IMR-90 (cell line): ENCODE measurements around the gene LRRC34. TPM values are rescaled to one million over a fixed set of nuclear protein-coding genes. Genes with fewer than 3 reads are reported as not detected.

ENCODE experiments used
- ATAC-seq: fragments of 200-7000 bp; cut with Tn5 transposase; 2 replicates; pipeline ENCODE4 v1.9.1; 2020; ENCODE audit warnings: low read depth, mild to moderate bottlenecking, moderate library complexity
- BruUV-seq: library from RNA; stranded (reverse); fragments of 400-500 nt; replicated peaks from 2 replicates; lab custom pipeline; 2021; lab: Mats Ljungman, UMichigan
- CTCF ChIA-PET: fragments of 300-600 bp; formaldehyde crosslinking; extraction: SDS; loops from one replicate; lab custom pipeline; 2021; ENCODE audit warnings: antibody characterized with exemption; lab: Yijun Ruan, JAX
- POLR2A ChIA-PET: fragments of 300-600 bp; sonication (Branson Sonifier 250); formaldehyde crosslinking; loops from one replicate; lab custom pipeline; 2022; ENCODE audit warnings: antibody characterized with exemption; ENCODE audit not compliant: unreplicated experiment; lab: Charles Lee
- DNase-seq: peaks from one replicate; pipeline ENCODE4 v3.0.0; 2013
- H2AFZ ChIP-seq: replicated peaks from 2 replicates; pipeline ENCODE3; 2013; ENCODE audit warnings: low read length, mild to moderate bottlenecking; ENCODE audit not compliant: poor library complexity
- H2AK5ac ChIP-seq: 2 replicates; pipeline ENCODE4 v1.6.1; 2013; ENCODE audit warnings: low read depth, low read length, inconsistent platforms
- H2AK9ac ChIP-seq: replicated peaks from 2 replicates; pipeline ENCODE3; 2013; ENCODE audit warnings: mild to moderate bottlenecking, low read depth, low read length, moderate library complexity; ENCODE audit not compliant: poor library complexity
- H2BK120ac ChIP-seq: 2 replicates; pipeline ENCODE4 v1.6.1; 2013; ENCODE audit warnings: low read depth, low read length, inconsistent platforms
- H2BK15ac ChIP-seq: 3 replicates; pipeline ENCODE4 v1.6.1; 2013; ENCODE audit warnings: low read depth, low read length, inconsistent platforms
- H2BK20ac ChIP-seq: 2 replicates; pipeline ENCODE4 v1.6.1; 2013; ENCODE audit warnings: low read depth, mild to moderate bottlenecking, inconsistent platforms, low read length, moderate library complexity
- H2BK5ac ChIP-seq: 2 replicates; pipeline ENCODE4 v1.6.1; 2013; ENCODE audit warnings: mild to moderate bottlenecking, low read depth, low read length, inconsistent platforms; ENCODE audit not compliant: poor library complexity, severe bottlenecking
- H3K14ac ChIP-seq: replicated peaks from 2 replicates; pipeline ENCODE4 v1.6.1; 2013; ENCODE audit warnings: low read depth, low read length, inconsistent platforms
- H3K18ac ChIP-seq: 2 replicates; pipeline ENCODE4 v1.6.1; 2013; ENCODE audit warnings: low read depth, low read length, control low read depth
- H3K23ac ChIP-seq: 2 replicates; pipeline ENCODE4 v1.6.1; 2013; ENCODE audit warnings: low read depth, low read length, inconsistent platforms
- H3K27ac ChIP-seq: 2 replicates; pipeline ENCODE4 v1.5.1; 2013; ENCODE audit warnings: mild to moderate bottlenecking, control low read depth, low read length; ENCODE audit not compliant: insufficient read depth
- H3K27me3 ChIP-seq: 2 replicates; pipeline ENCODE4 v1.6.1; 2013; ENCODE audit warnings: low read length; ENCODE audit not compliant: control insufficient read depth, insufficient read depth
- H3K36me3 ChIP-seq: 2 replicates; pipeline ENCODE4 v1.6.1; 2013; ENCODE audit warnings: low read length, mixed read lengths; ENCODE audit not compliant: control insufficient read depth, insufficient read depth
- H3K4ac ChIP-seq: 2 replicates; pipeline ENCODE4 v1.6.1; 2013; ENCODE audit warnings: low read depth, low read length, inconsistent platforms
- H3K4me1 ChIP-seq: 2 replicates; pipeline ENCODE4 v1.6.1; 2013; ENCODE audit warnings: low read length, mixed read lengths; ENCODE audit not compliant: control insufficient read depth, insufficient read depth
- H3K4me2 ChIP-seq: 2 replicates; pipeline ENCODE4 v1.6.1; 2013; ENCODE audit warnings: low read depth, mild to moderate bottlenecking, control low read depth, low read length, moderate library complexity
- H3K4me3 ChIP-seq: 2 replicates; pipeline ENCODE4 v1.5.1; 2013; ENCODE audit warnings: low read depth, mild to moderate bottlenecking, control low read depth, low read length, moderate library complexity; ENCODE audit not compliant: insufficient read depth
- H3K56ac ChIP-seq: 2 replicates; pipeline ENCODE4 v1.6.1; 2013; ENCODE audit warnings: low read length, inconsistent platforms; ENCODE audit not compliant: insufficient read depth; ENCODE audit errors: extremely low read depth
- H3K79me1 ChIP-seq, 2 experiments: 2 replicates each; pipeline ENCODE4 v1.6.1; 2013; ENCODE audit warnings: low read length in 2 of 2, inconsistent platforms in 1 of 2, low read depth in 1 of 2
- H3K9ac ChIP-seq: 2 replicates; pipeline ENCODE4 v1.6.1; 2013; ENCODE audit warnings: low read depth, low read length, control low read depth
- H3K9me1 ChIP-seq: 2 replicates; pipeline ENCODE4 v1.6.1; 2013; ENCODE audit warnings: low read length, inconsistent platforms; ENCODE audit not compliant: insufficient read depth
- H3K9me3 ChIP-seq: 2 replicates; pipeline ENCODE4 v1.6.1; 2013; ENCODE audit warnings: low read length; ENCODE audit not compliant: control insufficient read depth, insufficient read depth
- H4K20me1 ChIP-seq: 2 replicates; pipeline ENCODE4 v1.6.1; 2013; ENCODE audit warnings: low read length, inconsistent platforms; ENCODE audit not compliant: insufficient read depth
- H4K5ac ChIP-seq: 2 replicates; pipeline ENCODE4 v1.6.1; 2013; ENCODE audit warnings: mild to moderate bottlenecking, low read depth, low read length, control low read depth
- H4K8ac ChIP-seq, 2 experiments: 2 replicates each; pipeline ENCODE4 v1.6.1; 2013; ENCODE audit warnings: low read depth in 2 of 2, low read length in 2 of 2, control low read depth in 1 of 2, inconsistent platforms in 1 of 2
- H4K91ac ChIP-seq: 2 replicates; pipeline ENCODE4 v1.6.1; 2013; ENCODE audit warnings: low read depth, low read length, inconsistent platforms; ENCODE audit not compliant: insufficient read depth
- ELK1 ChIP-seq: fragments of 150-350 bp; IDR thresholded peaks from 2 replicates; pipeline ENCODE4 v1.6.1; 2016; ENCODE audit warnings: low read depth, mild to moderate bottlenecking, low read length, moderate library complexity, borderline replicate concordance
- MXI1 ChIP-seq: IDR thresholded peaks from 2 replicates; pipeline ENCODE4 v1.6.1; 2012; ENCODE audit warnings: low read depth, mild to moderate bottlenecking, low read length, moderate library complexity, borderline replicate concordance
- WGBS, 2 experiments: methylation state at CpG; one replicate each; pipeline versions ENCODE4 v1.1.5 to v1.1.7; 2013; ENCODE audit warnings: missing lambda C conversion rate in 2 of 2; ENCODE audit not compliant: insufficient read length in 1 of 2; ENCODE audit errors: extremely low coverage in 2 of 2; 5-methylcytosine and 5-hydroxymethylcytosine counted together
- dilution Hi-C: fragments of 300-500 bp; cut with HindIII; formaldehyde crosslinking; loops from one replicate; pipeline ENCODE4 v1.14.3; 2018; ENCODE audit warnings: low sequenced_read_pairs; ENCODE audit not compliant: unreplicated experiment
- in situ Hi-C: fragments of 300-500 bp; cut with MboI; formaldehyde crosslinking; loops from 3 replicates; pipeline ENCODE4 v1.14.3; 2019; ENCODE audit warnings: low sequenced_read_pairs, inconsistent platforms, mixed read lengths
- intact Hi-C: fragments of 100-400 bp; cut with micrococcal nuclease; formaldehyde crosslinking; loops from 2 replicates; pipeline ENCODE4 v1.10.0; 2022
- polyA plus RNA-seq, 3 experiments: library from polyadenylated mRNA; depleted of rRNA; stranded (reverse); fragments of >200 nt; gene quantifications; 2 replicates each; pipeline ENCODE4 v1.2.3, GENCODE V29; 2012; ENCODE audit warnings: low replicate concordance in 1 of 3
- total RNA-seq: library from RNA; depleted of rRNA; stranded (reverse); fragments of >200 nt; gene quantifications from 2 replicates; pipeline ENCODE4 v1.2.3, GENCODE V29; 2012

The LRRC34 gene
- total and polyA plus RNA-seq, 2 of the 4 experiments (the other 2 are of a cell fraction): 0.90 to 0.91 TPM

GRCh38 chr3:169813278-169813677 lies 574 bp upstream of the LRRC34 start:
- DNase-seq (no peak), ATAC-seq (no peak)
- peaks cover 6% of the 10 kb centered on the region for H3K4me1 ChIP-seq
- no peak overlapping the region for H3K9ac ChIP-seq
- no peaks in the 10 kb centered on the region for H3K9me3 ChIP-seq
- no peak overlapping the region for H3K4me3 ChIP-seq
- in situ Hi-C loops: no loop called here
- WGBS, 2 experiments: no CpG with 5 or more reads among the region's 8 CpGs
- peak overlapping the region; percentile 80; the same call in 1 of the 2 replicates for H3K23ac ChIP-seq
- no peaks in the 10 kb centered on the region for H4K20me1 ChIP-seq
- no peak for TF ChIP-seq ELK1
- no peak for TF ChIP-seq MXI1
- H3K18ac ChIP-seq: no peak overlapping the region
- H3K79me1 ChIP-seq: peaks cover 0 to 3% of the 10 kb centered on the region in 2 experiments; a peak in 1 of 4 replicates
- H4K8ac ChIP-seq: peak overlapping the region; percentile 62 to 70; a peak in 3 of 4 replicates
- H3K56ac ChIP-seq: no peak overlapping the region
- peak overlapping the region; percentile 99 for H2AFZ ChIP-seq
- H2AK9ac ChIP-seq: peak overlapping the region; percentile 95
- H3K14ac ChIP-seq: peak overlapping the region; percentile 55
- ChIA-PET CTCF (no interaction called here), POLR2A (no interaction called here)
- no peak overlapping the region for H3K27ac ChIP-seq
- no peaks in the 10 kb centered on the region for H3K36me3 ChIP-seq
- intact Hi-C loops: loop anchor here (5.0 kb wide), 1 partner anchor 36 kb away; no protein-coding TSS in a partner anchor
- H3K9me1 ChIP-seq: peaks cover 9% of the 10 kb centered on the region
- H2BK5ac ChIP-seq: no peak overlapping the region
- H3K4ac ChIP-seq: peak overlapping the region; percentile 63
- BruUV-seq: no TSS peak
- H3K4me2 ChIP-seq: no peak overlapping the region; the same call in 1 of the 2 replicates
- dilution Hi-C loops: no loop called here
- H2AK5ac ChIP-seq: no peak overlapping the region
- peak overlapping the region; percentile 48; the same call in 1 of the 2 replicates for H4K91ac ChIP-seq
- peak overlapping the region; percentile 33 for H2BK120ac ChIP-seq
- no peaks in the 10 kb centered on the region for H3K27me3 ChIP-seq
- no peak overlapping the region for H2BK20ac ChIP-seq
- peak overlapping the region; percentile 35 for H4K5ac ChIP-seq
- 0 out of 3 replicates have a peak overlapping the region, but pooled peaks have one; percentile 60 for H2BK15ac ChIP-seq
